ENCODE measurements around the gene GAGE12E. TPM values are rescaled to one million over a fixed set of nuclear protein-coding genes. Genes with fewer than 3 reads are reported as not detected.
"Not testable (repeated sequence)": the region's sequence is repeated elsewhere in the genome, so short reads cannot be mapped to it uniquely, and the experiment has no call there.

The GAGE12E gene, protein sequence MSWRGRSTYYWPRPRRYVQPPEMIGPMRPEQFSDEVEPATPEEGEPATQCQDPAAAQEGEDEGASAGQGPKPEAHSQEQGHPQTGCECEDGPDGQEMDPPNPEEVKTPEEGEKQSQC
- total RNA-seq (2021): not detected in 2 replicates
- long read RNA-seq: 0 reads

DNA sequence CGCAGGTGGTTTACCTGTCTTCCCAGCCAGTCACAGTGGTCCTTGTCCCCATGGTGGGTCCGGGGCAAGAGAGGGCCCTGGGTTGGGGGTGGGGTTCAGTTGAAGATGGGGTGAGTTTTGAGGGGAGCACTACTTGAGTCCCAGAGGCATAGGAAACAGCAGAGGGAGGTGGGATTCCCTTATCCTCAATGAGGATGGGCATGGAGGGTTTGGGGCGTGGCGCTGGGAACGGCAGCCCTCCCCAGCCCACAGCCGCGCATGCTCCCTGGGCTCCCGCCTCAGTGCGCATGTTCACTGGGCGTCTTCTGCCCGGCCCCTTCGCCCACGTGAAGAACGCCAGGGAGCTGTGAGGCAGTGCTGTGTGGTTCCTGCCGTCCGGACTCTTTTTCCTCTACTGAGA lies at the start of gene GAGE12E:
GAGE12E (plus strand) TSS at position 301 of the 400 bp plus-strand sequence. CDS start 1,155 bp downstream, outside the sequence.
- not testable (repeated sequence) for H3K23me2 ChIP-seq (ENCODE audit: insufficient read length, low read depth, low read length, poor library complexity, severe bottlenecking); H3K4me3 Mint-ChIP-seq; H3K4ac ChIP-seq (ENCODE audit: low read depth, low read length); H4K5ac ChIP-seq (ENCODE audit: insufficient read length, low read depth, low read length); DNase-seq; H2BK120ac ChIP-seq (ENCODE audit: low read depth, low read length, poor library complexity, severe bottlenecking); H3T11ph ChIP-seq (ENCODE audit: low read length); H3K79me1 ChIP-seq (ENCODE audit: insufficient read depth, low read depth, low read length, poor library complexity, severe bottlenecking); H2BK5ac ChIP-seq (ENCODE audit: insufficient read length, low read length); H3K36me3 Mint-ChIP-seq (ENCODE audit: insufficient read depth in 1 of 3, low read depth in 3 of 3); H3K4me2 ChIP-seq (ENCODE audit: insufficient read depth, insufficient read length, low read length); H3K9me3 Mint-ChIP-seq; H3K27ac ChIP-seq (ENCODE audit: insufficient read length, low read depth, low read length); H3K27me3 Mint-ChIP-seq (ENCODE audit: low read depth); H3K4me1 ChIP-seq (ENCODE audit: insufficient read depth, low read length); H3K9ac ChIP-seq (ENCODE audit: extremely low read depth, insufficient read length, low read length); H3K18ac ChIP-seq (ENCODE audit: insufficient read length, low read depth, low read length); H2AK5ac ChIP-seq (ENCODE audit: insufficient read length, low read length); H4K20me1 ChIP-seq (ENCODE audit: control insufficient read depth, insufficient read depth, insufficient read length); H3K9me3 ChIP-seq (ENCODE audit: control insufficient read depth, low read depth, low read length); H3K79me2 ChIP-seq (ENCODE audit: insufficient read depth, low read length); H2BK12ac ChIP-seq (ENCODE audit: insufficient read length, low read depth, low read length); H3K56ac ChIP-seq (ENCODE audit: insufficient read length, low read depth, low read length); H3K27me3 ChIP-seq (ENCODE audit: insufficient read depth, low read length); H3K4me1 Mint-ChIP-seq; H2BK15ac ChIP-seq (ENCODE audit: low read depth, low read length); H2AFZ ChIP-seq (ENCODE audit: low read length); H3K23ac ChIP-seq (ENCODE audit: insufficient read length, low read depth, low read length); H4K8ac ChIP-seq (replicated peaks; ENCODE audit: insufficient read length, low read depth, low read length); H3K27ac Mint-ChIP-seq; H4K91ac ChIP-seq (ENCODE audit: insufficient read length, low read depth, low read length); H3K14ac ChIP-seq (ENCODE audit: insufficient read depth, low read length); H2BK20ac ChIP-seq (ENCODE audit: low read depth, low read length, poor library complexity, severe bottlenecking)
- no CpG with 5 or more reads among the region's 16 CpGs for WGBS (ENCODE audit: extremely low coverage, insufficient read length, low lambda C conversion rate)

DNA sequence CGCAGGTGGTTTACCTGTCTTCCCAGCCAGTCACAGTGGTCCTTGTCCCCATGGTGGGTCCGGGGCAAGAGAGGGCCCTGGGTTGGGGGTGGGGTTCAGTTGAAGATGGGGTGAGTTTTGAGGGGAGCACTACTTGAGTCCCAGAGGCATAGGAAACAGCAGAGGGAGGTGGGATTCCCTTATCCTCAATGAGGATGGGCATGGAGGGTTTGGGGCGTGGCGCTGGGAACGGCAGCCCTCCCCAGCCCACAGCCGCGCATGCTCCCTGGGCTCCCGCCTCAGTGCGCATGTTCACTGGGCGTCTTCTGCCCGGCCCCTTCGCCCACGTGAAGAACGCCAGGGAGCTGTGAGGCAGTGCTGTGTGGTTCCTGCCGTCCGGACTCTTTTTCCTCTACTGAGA lies 19.2 kb upstream of the GAGE12E start, which contains the start of gene GAGE12C:
GAGE12C (plus strand) TSS at position 301 of the 400 bp plus-strand sequence. CDS start 1,155 bp downstream, outside the sequence.
- not testable (repeated sequence) for H3K18ac ChIP-seq (ENCODE audit: insufficient read length, low read depth, low read length); H3K4me1 ChIP-seq (ENCODE audit: insufficient read depth, low read length); DNase-seq; H3K4me2 ChIP-seq (ENCODE audit: insufficient read depth, insufficient read length, low read length); H3K36me3 Mint-ChIP-seq (ENCODE audit: insufficient read depth in 1 of 3, low read depth in 3 of 3); H3K27me3 Mint-ChIP-seq (ENCODE audit: low read depth); H3K14ac ChIP-seq (ENCODE audit: insufficient read depth, low read length); H3T11ph ChIP-seq (ENCODE audit: low read length); H3K4me1 Mint-ChIP-seq; H3K23me2 ChIP-seq (ENCODE audit: insufficient read length, low read depth, low read length, poor library complexity, severe bottlenecking); H4K8ac ChIP-seq (replicated peaks; ENCODE audit: insufficient read length, low read depth, low read length); H2AFZ ChIP-seq (ENCODE audit: low read length); H3K9me3 ChIP-seq (ENCODE audit: control insufficient read depth, low read depth, low read length); H3K27me3 ChIP-seq (ENCODE audit: insufficient read depth, low read length); H2BK12ac ChIP-seq (ENCODE audit: insufficient read length, low read depth, low read length); H2BK5ac ChIP-seq (ENCODE audit: insufficient read length, low read length); H2BK120ac ChIP-seq (ENCODE audit: low read depth, low read length, poor library complexity, severe bottlenecking); H2BK20ac ChIP-seq (ENCODE audit: low read depth, low read length, poor library complexity, severe bottlenecking); H3K9me3 Mint-ChIP-seq; H3K4ac ChIP-seq (ENCODE audit: low read depth, low read length); H3K23ac ChIP-seq (ENCODE audit: insufficient read length, low read depth, low read length); H3K4me3 Mint-ChIP-seq; H3K9ac ChIP-seq (ENCODE audit: extremely low read depth, insufficient read length, low read length); H2AK5ac ChIP-seq (ENCODE audit: insufficient read length, low read length); H3K27ac Mint-ChIP-seq; H4K91ac ChIP-seq (ENCODE audit: insufficient read length, low read depth, low read length); H3K27ac ChIP-seq (ENCODE audit: insufficient read length, low read depth, low read length); H4K5ac ChIP-seq (ENCODE audit: insufficient read length, low read depth, low read length); H3K79me1 ChIP-seq (ENCODE audit: insufficient read depth, low read depth, low read length, poor library complexity, severe bottlenecking); H3K56ac ChIP-seq (ENCODE audit: insufficient read length, low read depth, low read length); H2BK15ac ChIP-seq (ENCODE audit: low read depth, low read length); H4K20me1 ChIP-seq (ENCODE audit: control insufficient read depth, insufficient read depth, insufficient read length); H3K79me2 ChIP-seq (ENCODE audit: insufficient read depth, low read length)
- no CpG with 5 or more reads among the region's 16 CpGs for WGBS (ENCODE audit: extremely low coverage, insufficient read length, low lambda C conversion rate)
